Right ventricle myocardium inferior (tissue), 1 donor: ENCODE measurements around the gene TBC1D19. TPM values are rescaled to one million over a fixed set of nuclear protein-coding genes. Genes with fewer than 3 reads are reported as not detected.

Experiments
- ATAC-seq: fragments of 200-7000 bp; cut with Tn5 transposase; one replicate; pipeline ENCODE4 v1.9.1; 2020; ENCODE audit warnings: mild to moderate bottlenecking, moderate library complexity
- DNase-seq: peaks from one replicate; pipeline ENCODE4 v3.0.0; 2021; ENCODE audit errors: missing footprints
- intact Hi-C: fragments of 100-400 bp; cut with DNase I; formaldehyde crosslinking; loops from one replicate; pipeline ENCODE4 v1.11.0; 2022
- total RNA-seq: library from RNA; stranded (reverse); fragmentation: NEBNext Ultra II Directional; extraction: Animal tissue kit (Norgen Biotek cat#: 25700); gene quantifications from one replicate; pipeline ENCODE4 v1.2.1, GENCODE V29; 2021
- donor health status: DM: no; HTN: yes; CAD: no; lungs with severe emphysema.

Gene TBC1D19
- total RNA-seq, 1 donor from 2014 or later: 8.8 TPM

GRCh38 chr4:26719954-26720552 is 136.2 kb downstream of the TBC1D19 start:
- intact Hi-C loops: loop anchor here (10.0 kb wide), 1 partner anchor 265 kb away; no protein-coding TSS in a partner anchor
- no peak for ATAC-seq

GRCh38 chr4:26721685-26722084 is 137.8 kb downstream of the TBC1D19 start:
- no peak for DNase-seq

More at GRCh38 chr4:26719954-26720552, 136.2 kb downstream of the TBC1D19 start:
- no peak for DNase-seq

GRCh38 chr4:26723216-26723615 is 139.3 kb downstream of the TBC1D19 start:
- intact Hi-C loops: loop anchor here (10.0 kb wide), 1 partner anchor 268 kb away; no protein-coding TSS in a partner anchor
- no peak for DNase-seq
- ATAC-seq: no peak

More at GRCh38 chr4:26721685-26722084, 137.8 kb downstream of the TBC1D19 start:
- intact Hi-C loops: loop anchor here (1.0 to 10.0 kb wide), 2 partner anchors 59 to 267 kb away; no protein-coding TSS in a partner anchor
- ATAC-seq: no peak

- no peak for ATAC-seq
- no peak for DNase-seq
- intact Hi-C loops: loop anchor here (10.0 kb wide), 1 partner anchor 270 kb away; no protein-coding TSS in a partner anchor
These were observed 140.7 kb downstream of the TBC1D19 start for GRCh38 chr4:26724534-26724933.

GRCh38 chr4:26726655-26727387 is 142.9 kb downstream of the TBC1D19 start:
- intact Hi-C loops: loop anchor here (10.0 kb wide), 1 partner anchor 272 kb away; no protein-coding TSS in a partner anchor
- DNase-seq: no peak
- ATAC-seq: no peak

GRCh38 chr4:26727844-26728243 is 144.0 kb downstream of the TBC1D19 start:
- ATAC-seq (no peak), DNase-seq (no peak)
- intact Hi-C loops: loop anchor here (10.0 kb wide), 1 partner anchor 273 kb away; no protein-coding TSS in a partner anchor

GRCh38 chr4:26729027-26729426 is 145.1 kb downstream of the TBC1D19 start:
- ATAC-seq (no peak), DNase-seq (no peak)
- intact Hi-C loops: loop anchor here (10.0 kb wide), 1 partner anchor 274 kb away; no protein-coding TSS in a partner anchor

GRCh38 chr4:26729547-26729946 is 145.7 kb downstream of the TBC1D19 start:
- intact Hi-C loops: loop anchor here (10.0 kb wide), 1 partner anchor 275 kb away; no protein-coding TSS in a partner anchor
- DNase-seq: no peak
- ATAC-seq: no peak

GRCh38 chr4:26731351-26732035 is 147.6 kb downstream of the TBC1D19 start:
- intact Hi-C loops: no loop called here
- no peak for DNase-seq
- ATAC-seq: no peak

- intact Hi-C loops: no loop called here
- no peak for ATAC-seq
- no peak for DNase-seq
These were observed 148.5 kb downstream of the TBC1D19 start for GRCh38 chr4:26732356-26732755.

GRCh38 chr4:26736621-26737020 is 152.7 kb downstream of the TBC1D19 start:
- ATAC-seq (no peak), DNase-seq (no peak)
- intact Hi-C loops: no loop called here

- no peak for DNase-seq
- ATAC-seq: no peak
- intact Hi-C loops: no loop called here
These were observed 153.5 kb downstream of the TBC1D19 start for GRCh38 chr4:26737385-26737784.

GRCh38 chr4:26741491-26741871 is 157.6 kb downstream of the TBC1D19 start:
- ATAC-seq (no peak), DNase-seq (no peak)
- intact Hi-C loops: no loop called here

GRCh38 chr4:26746802-26747213 is 162.9 kb downstream of the TBC1D19 start:
- ATAC-seq (no peak), DNase-seq (no peak)
- intact Hi-C loops: no loop called here

GRCh38 chr4:26748811-26749210 is 164.9 kb downstream of the TBC1D19 start:
- no peak for DNase-seq
- intact Hi-C loops: no loop called here
- no peak for ATAC-seq

- ATAC-seq (no peak), DNase-seq (no peak)
- intact Hi-C loops: no loop called here
These were observed 166.0 kb downstream of the TBC1D19 start for GRCh38 chr4:26749867-26750266.

- intact Hi-C loops: no loop called here
- DNase-seq (no peak), ATAC-seq (no peak)
These were observed 167.1 kb downstream of the TBC1D19 start for GRCh38 chr4:26751004-26751403.

- intact Hi-C loops: no loop called here
- ATAC-seq (no peak), DNase-seq (no peak)
These were observed 168.0 kb downstream of the TBC1D19 start for GRCh38 chr4:26751838-26752237.

GRCh38 chr4:26753187-26753586 is 169.3 kb downstream of the TBC1D19 start:
- ATAC-seq: no peak
- intact Hi-C loops: no loop called here

More at GRCh38 chr4:26753187-26753586, 169.3 kb downstream of the TBC1D19 start:
- no peak for DNase-seq
